Hepatic stellate cell (primary cell): Measurements from ENCODE around the gene PGF.

Experiments
- DNase-seq: peaks from one replicate; pipeline ENCODE4 v3.0.0; 2011; ENCODE audit warnings: low spot score

Gene PGF

DNA sequence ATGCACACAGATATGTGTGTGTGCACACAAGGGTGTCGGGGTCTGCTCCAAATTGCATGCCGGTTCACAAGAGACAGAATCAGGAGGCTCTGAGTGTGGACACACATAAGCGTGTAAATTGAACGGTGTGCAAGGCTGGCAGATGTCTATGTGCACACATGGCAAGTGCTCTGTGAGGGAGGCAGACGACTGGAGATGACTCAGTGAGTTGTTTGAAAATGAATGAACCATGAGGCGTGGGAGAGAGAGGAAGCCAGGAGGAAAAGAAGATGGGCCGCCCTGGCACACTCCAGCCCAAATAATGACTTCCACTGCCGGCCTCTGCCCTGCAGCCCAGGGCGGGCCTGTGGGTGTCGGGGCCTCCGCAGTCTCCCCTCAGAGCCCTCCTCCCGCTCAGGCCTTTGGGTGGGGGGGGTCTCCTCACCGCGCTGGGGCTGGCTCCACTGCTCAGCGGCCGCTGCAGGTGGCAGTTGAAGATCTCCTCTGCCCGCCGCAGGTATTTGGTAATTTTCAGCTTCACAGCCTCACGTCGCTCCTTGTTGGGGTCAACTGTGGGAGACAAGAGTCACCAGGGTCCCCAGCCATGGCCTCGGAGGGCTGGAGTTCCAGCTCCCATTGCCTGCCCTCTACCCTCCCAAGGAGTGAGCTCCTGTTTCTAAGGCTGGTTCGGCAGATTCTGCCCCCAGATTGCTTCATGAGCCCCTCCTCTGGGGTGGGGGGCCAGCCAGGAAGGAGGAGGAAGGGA, 35.8 kb downstream of the PGF start:
- DNase-seq = no peak

- DNase-seq = no peak
Measured at GRCh38 chr14:74918380-74918779, 37.0 kb downstream of the PGF start.

GRCh38 chr14:74917646-74918081, 37.7 kb downstream of the PGF start:
- no peak for DNase-seq

DNA sequence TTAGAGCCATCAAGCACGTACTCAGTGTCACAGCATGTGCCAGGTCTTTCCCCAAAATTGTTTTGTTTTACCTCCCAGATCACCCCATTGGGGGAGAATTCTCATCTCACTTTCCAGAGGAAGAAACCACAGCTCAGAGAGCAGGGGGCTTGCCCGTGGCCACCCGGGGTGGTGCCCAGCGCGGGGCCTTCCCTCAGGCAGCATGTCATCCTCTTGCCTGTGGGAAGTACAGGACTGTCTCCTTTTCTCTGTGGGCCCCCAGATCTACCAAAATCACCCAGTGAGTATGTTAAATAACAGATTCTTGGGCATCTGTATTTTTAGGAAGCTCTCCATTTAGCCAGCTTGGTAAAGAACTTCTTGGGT, 38.2 kb downstream of the PGF start:
- DNase-seq = no peak

DNA sequence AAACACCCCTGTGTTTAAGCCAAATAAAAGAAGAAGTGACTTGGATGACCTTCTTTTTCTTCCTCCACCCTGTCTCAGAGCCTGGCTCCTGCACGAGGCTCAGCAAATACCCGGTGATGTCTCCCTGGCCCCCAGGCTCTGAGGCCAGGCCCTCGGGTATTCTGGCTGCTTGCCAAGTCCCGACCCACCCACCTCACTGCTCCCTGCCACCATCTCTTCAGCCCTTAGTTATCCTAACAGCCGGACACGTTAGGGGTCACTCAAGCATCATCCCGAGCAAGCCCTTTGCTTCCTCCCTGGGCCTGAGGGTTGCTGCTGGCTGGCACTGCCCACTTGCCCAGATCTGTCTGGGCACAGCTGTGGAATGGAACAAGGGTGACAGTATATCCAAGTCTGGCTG, 39.6 kb downstream of the PGF start:
- DNase-seq = no peak

DNA sequence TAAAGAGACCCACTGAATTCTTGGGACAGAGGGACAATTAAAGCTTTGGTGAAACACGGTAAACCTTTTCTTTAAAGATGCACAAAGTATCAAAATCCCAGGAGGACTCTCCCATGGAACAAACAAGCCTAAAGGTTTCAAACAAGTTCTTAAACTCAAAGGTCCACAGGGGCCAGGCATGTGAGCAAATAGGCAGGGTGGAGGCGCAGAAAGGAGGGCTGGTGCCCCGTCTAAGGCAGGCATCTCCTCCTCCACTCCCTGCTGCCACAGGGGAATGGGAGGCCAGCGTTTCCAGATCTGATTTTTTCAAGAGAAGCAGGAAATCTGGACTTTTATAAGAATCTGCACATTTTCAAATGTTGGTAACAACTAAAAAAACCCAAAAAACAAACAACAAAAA, 40.0 kb downstream of the PGF start:
- DNase-seq = no peak

- DNase-seq = peak; percentile 87
Measured at GRCh38 chr14:74913986-74914573, 41.3 kb downstream of the PGF start.

DNA sequence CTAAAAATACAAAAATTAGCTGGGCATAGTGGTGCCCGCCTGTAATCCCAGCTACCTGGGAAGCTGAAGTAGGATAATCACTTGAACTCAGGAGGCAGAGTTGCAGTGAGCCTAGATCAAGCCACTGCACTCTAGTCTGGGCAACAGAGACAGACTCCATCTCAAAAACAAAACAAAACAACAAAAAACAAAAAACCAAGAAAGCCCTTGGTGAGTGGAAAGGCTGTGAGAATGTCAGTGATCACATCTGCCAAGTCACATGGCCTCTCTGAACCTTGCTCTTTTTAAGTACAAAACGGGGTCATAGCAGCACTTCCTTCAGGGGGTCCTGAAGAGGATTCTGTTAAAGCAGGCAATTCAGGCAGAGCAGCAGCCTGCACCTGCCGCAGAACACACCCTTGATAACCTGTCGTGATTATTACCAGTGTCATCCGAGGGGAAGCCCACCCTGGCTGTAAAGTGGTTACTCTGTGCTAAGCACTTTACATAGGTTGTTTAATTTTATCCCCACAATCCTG, 41.9 kb downstream of the PGF start:
- DNase-seq = no peak

GRCh38 chr14:74912801-74913200, 42.6 kb downstream of the PGF start:
- DNase-seq = no peak

DNA sequence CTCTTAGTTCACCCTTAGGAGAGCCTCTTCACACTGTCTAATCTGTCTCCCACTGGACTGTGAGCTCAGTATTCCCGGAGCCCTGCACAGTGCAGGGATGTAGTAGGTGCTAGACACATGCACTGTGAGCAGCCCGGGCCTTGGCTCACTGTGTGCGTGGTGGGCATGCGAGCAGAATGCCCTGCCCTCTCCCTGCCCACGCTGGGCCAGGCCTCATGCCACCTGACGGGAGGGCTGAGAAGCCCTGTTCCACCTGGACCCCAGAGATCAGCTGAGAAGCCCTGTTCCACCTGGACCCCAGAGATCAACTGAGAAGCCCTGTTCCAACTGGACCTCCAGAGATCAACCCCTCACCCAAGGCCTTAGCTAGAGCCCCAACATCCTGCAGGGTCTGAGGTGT, 43.3 kb downstream of the PGF start:
- DNase-seq = no peak

GRCh38 chr14:74911704-74912103, 43.7 kb downstream of the PGF start:
- DNase-seq = no peak

GRCh38 chr14:74911221-74911620, 44.2 kb downstream of the PGF start:
- DNase-seq = no peak

DNA sequence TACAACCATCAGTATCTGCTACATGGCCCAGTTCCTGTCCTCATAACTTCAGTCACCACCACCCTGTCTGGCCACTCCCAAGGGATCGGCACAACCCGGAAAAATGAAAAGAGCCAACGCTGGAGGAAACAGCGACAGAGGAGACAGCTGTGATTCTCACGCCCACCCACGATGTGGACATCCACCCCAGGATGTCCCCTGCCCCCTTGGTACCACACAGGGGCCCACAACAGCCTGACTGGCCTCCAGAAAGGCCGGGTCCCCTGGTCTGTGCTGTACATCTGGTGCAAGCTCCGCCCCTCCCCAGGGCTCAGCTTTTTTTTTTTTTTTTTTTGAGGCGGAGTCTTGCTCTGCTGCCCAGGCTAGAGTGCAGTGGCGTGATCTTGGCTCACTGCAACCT, 44.8 kb downstream of the PGF start:
- no peak for DNase-seq

- no peak for DNase-seq
Measured at GRCh38 chr14:74909911-74910310, 45.5 kb downstream of the PGF start.

- no peak for DNase-seq
Measured at GRCh38 chr14:74909501-74909900, 45.9 kb downstream of the PGF start.

- no peak for DNase-seq
Measured at GRCh38 chr14:74908861-74909341, 46.5 kb downstream of the PGF start.

DNA sequence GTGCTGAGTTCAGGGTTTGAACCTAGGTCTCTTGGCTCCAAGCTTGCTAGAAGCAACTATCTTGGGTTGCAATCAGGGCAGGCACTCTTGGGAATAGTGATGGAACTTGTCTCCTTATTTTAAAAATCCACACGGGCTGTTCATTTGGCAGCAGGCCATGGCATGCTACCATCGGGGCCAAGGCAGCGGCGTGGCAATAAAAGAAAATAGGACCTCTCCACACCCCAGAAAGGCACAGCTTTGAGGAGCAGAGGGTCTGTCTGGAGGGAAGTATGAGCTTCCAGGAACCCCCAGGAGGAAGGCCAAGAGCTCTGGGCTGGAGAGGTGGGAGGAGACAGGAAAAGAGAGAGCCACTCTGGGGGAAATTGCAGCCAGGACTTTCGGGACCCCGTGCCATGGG, 47.7 kb downstream of the PGF start:
- no peak for DNase-seq

- no peak for DNase-seq
Measured at GRCh38 chr14:74906925-74907521, 48.4 kb downstream of the PGF start.

GRCh38 chr14:74905595-74906142, 49.7 kb downstream of the PGF start:
- peak; percentile 78 for DNase-seq

- DNase-seq = no peak
Measured at GRCh38 chr14:74904635-74905503, 50.5 kb downstream of the PGF start.

DNA sequence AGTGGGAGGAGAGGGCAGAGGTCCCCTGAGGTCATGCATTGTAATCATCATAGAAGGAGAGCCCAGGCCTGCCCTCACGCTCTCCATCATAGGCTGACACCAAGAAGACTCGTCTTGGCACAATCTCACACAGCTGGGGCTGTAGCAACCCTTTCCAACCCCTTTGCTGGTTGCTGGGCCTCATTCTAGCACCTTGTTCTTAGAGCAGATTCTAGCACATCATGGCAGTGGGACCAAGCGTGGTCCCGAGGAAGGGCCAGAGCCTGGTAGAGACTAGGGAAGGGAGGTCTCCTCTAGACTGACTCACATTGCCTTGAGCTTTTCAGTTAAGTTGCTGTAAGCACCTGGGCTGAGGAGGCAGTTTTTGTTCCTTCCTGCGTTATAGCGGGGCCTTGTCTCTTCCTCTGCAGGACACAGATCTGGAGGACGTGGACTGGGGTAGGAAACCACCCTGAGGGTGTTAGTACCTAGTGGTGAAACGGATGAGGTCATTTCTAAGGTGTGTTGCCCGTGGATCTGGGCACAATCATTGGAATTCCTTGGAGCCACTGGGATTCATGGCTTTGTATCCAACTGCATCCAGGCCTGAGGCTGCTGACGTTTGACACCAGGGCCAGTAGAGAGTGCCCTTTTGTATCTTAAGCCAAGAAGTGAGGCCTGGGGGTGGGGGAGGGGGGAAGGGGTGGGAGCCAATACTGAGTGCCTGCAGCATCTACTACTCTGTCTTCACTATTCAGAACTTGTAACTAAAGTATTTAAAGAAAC, 52.3 kb downstream of the PGF start:
- no peak for DNase-seq
